ENCODE data around the gene SH3BP5L.

DNA sequence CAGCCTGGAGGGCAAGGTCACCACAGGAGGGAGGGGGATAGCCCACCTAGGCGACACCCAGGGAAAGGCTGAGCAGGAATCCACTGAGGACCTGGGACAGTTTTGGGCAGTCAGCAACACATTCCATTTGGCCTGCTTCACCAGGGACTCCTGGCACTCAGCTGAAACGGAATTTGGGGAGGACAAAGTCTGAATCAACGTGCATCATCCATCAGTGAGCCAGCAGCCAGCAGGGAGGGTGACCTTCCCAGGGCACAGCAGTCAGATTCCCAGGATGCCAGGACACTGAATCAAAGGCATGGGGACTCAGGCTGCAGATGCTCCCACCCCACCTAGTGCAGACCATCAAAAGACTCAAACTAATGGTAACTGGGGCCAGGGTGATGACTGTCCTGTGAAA, 4.6 kb downstream of the SH3BP5L start:
- TF ChIP-seq, protein P1, sequence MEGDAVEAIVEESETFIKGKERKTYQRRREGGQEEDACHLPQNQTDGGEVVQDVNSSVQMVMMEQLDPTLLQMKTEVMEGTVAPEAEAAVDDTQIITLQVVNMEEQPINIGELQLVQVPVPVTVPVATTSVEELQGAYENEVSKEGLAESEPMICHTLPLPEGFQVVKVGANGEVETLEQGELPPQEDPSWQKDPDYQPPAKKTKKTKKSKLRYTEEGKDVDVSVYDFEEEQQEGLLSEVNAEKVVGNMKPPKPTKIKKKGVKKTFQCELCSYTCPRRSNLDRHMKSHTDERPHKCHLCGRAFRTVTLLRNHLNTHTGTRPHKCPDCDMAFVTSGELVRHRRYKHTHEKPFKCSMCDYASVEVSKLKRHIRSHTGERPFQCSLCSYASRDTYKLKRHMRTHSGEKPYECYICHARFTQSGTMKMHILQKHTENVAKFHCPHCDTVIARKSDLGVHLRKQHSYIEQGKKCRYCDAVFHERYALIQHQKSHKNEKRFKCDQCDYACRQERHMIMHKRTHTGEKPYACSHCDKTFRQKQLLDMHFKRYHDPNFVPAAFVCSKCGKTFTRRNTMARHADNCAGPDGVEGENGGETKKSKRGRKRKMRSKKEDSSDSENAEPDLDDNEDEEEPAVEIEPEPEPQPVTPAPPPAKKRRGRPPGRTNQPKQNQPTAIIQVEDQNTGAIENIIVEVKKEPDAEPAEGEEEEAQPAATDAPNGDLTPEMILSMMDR (IDR thresholded peaks at IDR 0.05): no peak
- no peak for TF ChIP-seq EZH2 (IDR thresholded peaks at IDR 0.05; ENCODE audit: borderline replicate concordance, insufficient read depth, low read depth, low read length, poor library complexity, severe bottlenecking)

All from B cell (primary cell).